DOHH2 (cell line): ENCODE data around the gene GTF2F1.

ENCODE experiments used
- H3F3A ChIP-seq: fragments of 200-600 bp; sonication (generic), shearing (Covaris generic); 2 replicates; pipeline ENCODE4 v1.6.0; 2016; ENCODE audit warnings: antibody characterized with exemption, mild to moderate bottlenecking; ENCODE audit not compliant: control insufficient read depth, insufficient read depth
- H3K27ac ChIP-seq: fragments of 200-600 bp; sonication (generic); 2 replicates; pipeline ENCODE4 v1.5.1; 2014; ENCODE audit warnings: low read depth, mild to moderate bottlenecking, low read length, moderate library complexity
- H3K27me3 ChIP-seq: fragments of 200-600 bp; sonication (generic); 2 replicates; pipeline ENCODE4 v1.6.1; 2014; ENCODE audit warnings: mild to moderate bottlenecking, low read length, mixed read lengths; ENCODE audit not compliant: control insufficient read depth
- H3K36me3 ChIP-seq: fragments of 200-600 bp; sonication (generic); 2 replicates; pipeline ENCODE4 v1.6.1; 2014; ENCODE audit warnings: mild to moderate bottlenecking, low read length, moderate library complexity, mixed read lengths; ENCODE audit not compliant: control insufficient read depth
- H3K4me1 ChIP-seq: fragments of 200-600 bp; sonication (generic); 2 replicates; pipeline ENCODE4 v1.6.1; 2014; ENCODE audit warnings: mild to moderate bottlenecking, low read length, mixed read lengths; ENCODE audit not compliant: control insufficient read depth
- H3K4me2 ChIP-seq: fragments of 200-600 bp; sonication (generic); 2 replicates; pipeline ENCODE4 v1.6.0; 2014; ENCODE audit warnings: mild to moderate bottlenecking, low read length, moderate library complexity
- H3K4me3 ChIP-seq: fragments of 200-600 bp; sonication (generic); 2 replicates; pipeline ENCODE4 v1.5.1; 2014; ENCODE audit warnings: mild to moderate bottlenecking, low read length, mixed read lengths
- H3K79me2 ChIP-seq: fragments of 200-600 bp; sonication (generic); 2 replicates; pipeline ENCODE4 v1.6.1; 2014; ENCODE audit warnings: mild to moderate bottlenecking, low read length, mixed read lengths; ENCODE audit not compliant: control insufficient read depth
- H3K9me2 ChIP-seq: fragments of 200-600 bp; sonication (generic); replicated peaks from 2 replicates; pipeline ENCODE4 v1.6.1; 2014; ENCODE audit warnings: mild to moderate bottlenecking, low read length, mixed read lengths; ENCODE audit not compliant: control insufficient read depth
- H3K9me3 ChIP-seq: fragments of 200-600 bp; sonication (generic); 2 replicates; pipeline ENCODE4 v1.6.1; 2014; ENCODE audit warnings: antibody characterized with exemption, low read length, mixed read lengths; ENCODE audit not compliant: control insufficient read depth, insufficient read depth
- H4K20me1 ChIP-seq: fragments of 200-600 bp; sonication (generic); 2 replicates; pipeline ENCODE4 v1.6.0; 2014; ENCODE audit warnings: low read depth, mild to moderate bottlenecking, antibody characterized with exemption, low read length, moderate library complexity; ENCODE audit not compliant: control insufficient read depth, insufficient read depth
- CTCF ChIP-seq: fragments of 200-600 bp; sonication (generic); IDR thresholded peaks from one replicate; pipeline ENCODE4 v1.5.1; 2014; ENCODE audit warnings: antibody characterized with exemption, mild to moderate bottlenecking, low read depth, low read length; ENCODE audit not compliant: poor library complexity, severe bottlenecking
- EZH2phosphoT487 ChIP-seq: fragments of 200-600 bp; sonication (generic); IDR thresholded peaks from 2 replicates; pipeline ENCODE4 v1.6.1; 2017; ENCODE audit warnings: borderline replicate concordance, mild to moderate bottlenecking, antibody characterized with exemption, low read length, moderate library complexity, mixed read lengths

GTF2F1 gene

GRCh38 chr19:6423499-6424194 is 30.7 kb upstream of the GTF2F1 start:
- Histone ChIP-seq H3K9me3 (peaks cover 6% of the 10 kb centered on the region; the same call in 1 of the 2 replicates), H3K4me3 (peak overlapping the region; percentile 92), H3K27me3 (no peaks in the 10 kb centered on the region), H4K20me1 (peaks cover 37% of the 10 kb centered on the region), H3K79me2 (peaks cover 61% of the 10 kb centered on the region), H3F3A (0 out of 2 replicates have a peak, but pooled peaks cover 5% of the 10 kb centered on the region), H3K4me2 (peak overlapping the region; percentile 71), H3K9me2 (no peaks in the 10 kb centered on the region), H3K4me1 (peaks cover 24% of the 10 kb centered on the region), H3K36me3 (peaks cover 57% of the 10 kb centered on the region), H3K27ac (0 out of 2 replicates have a peak overlapping the region, but pooled peaks have one; percentile 22)
- no peak for TF ChIP-seq CTCF
- TF ChIP-seq EZH2phosphoT487 = no peak

GRCh38 chr19:6421075-6422014 is 28.4 kb upstream of the GTF2F1 start:
- TF ChIP-seq EZH2phosphoT487 (no peak), CTCF (no peak)
- no peaks in the 10 kb centered on the region for H3F3A ChIP-seq
- no peak overlapping the region for H3K4me3 ChIP-seq
- peaks cover 6% of the 10 kb centered on the region; the same call in 1 of the 2 replicates for H3K9me3 ChIP-seq
- peaks cover 60% of the 10 kb centered on the region for H3K79me2 ChIP-seq
- peaks cover 37% of the 10 kb centered on the region for H4K20me1 ChIP-seq
- H3K27ac ChIP-seq = no peak overlapping the region
- H3K27me3 ChIP-seq = no peaks in the 10 kb centered on the region
- H3K36me3 ChIP-seq = peaks cover 80% of the 10 kb centered on the region
- H3K9me2 ChIP-seq = no peaks in the 10 kb centered on the region
- peaks cover 24% of the 10 kb centered on the region for H3K4me1 ChIP-seq
- no peak overlapping the region for H3K4me2 ChIP-seq

- Histone ChIP-seq H3K9me3 (no peaks in the 10 kb centered on the region), H3K27me3 (no peaks in the 10 kb centered on the region), H3F3A (peaks cover 5% of the 10 kb centered on the region), H3K4me1 (peaks cover 14% of the 10 kb centered on the region), H3K36me3 (peaks cover 97% of the 10 kb centered on the region), H3K79me2 (peaks cover 46% of the 10 kb centered on the region), H3K9me2 (no peaks in the 10 kb centered on the region), H3K27ac (no peak overlapping the region), H4K20me1 (peaks cover 32% of the 10 kb centered on the region), H3K4me2 (no peak overlapping the region), H3K4me3 (no peak overlapping the region)
- TF ChIP-seq EZH2phosphoT487 (no peak), CTCF (no peak)
These were observed 25.6 kb upstream of the GTF2F1 start for GRCh38 chr19:6418562-6418932.
